Erythroblast (primary cell): ENCODE results near the gene CNNM2.
"Not testable (repeated sequence)": the region's sequence is repeated elsewhere in the genome, so short reads cannot be mapped to it uniquely, and the experiment has no call there.

Source experiments
- DNase-seq, 2 experiments: peaks; one replicate each; lab custom pipeline; 2025; lab: John Stamatoyannopoulos, UW
- GATA1 ChIP-seq: IDR thresholded peaks from 2 replicates; pipeline ENCODE4 v1.6.1; 2011; ENCODE audit warnings: low read depth, mild to moderate bottlenecking, control low read depth, low read length, moderate library complexity
- POLR2A ChIP-seq: IDR thresholded peaks from 2 replicates; pipeline ENCODE4 v1.6.1; 2011; ENCODE audit warnings: mild to moderate bottlenecking, low read length

The CNNM2 gene

DNA sequence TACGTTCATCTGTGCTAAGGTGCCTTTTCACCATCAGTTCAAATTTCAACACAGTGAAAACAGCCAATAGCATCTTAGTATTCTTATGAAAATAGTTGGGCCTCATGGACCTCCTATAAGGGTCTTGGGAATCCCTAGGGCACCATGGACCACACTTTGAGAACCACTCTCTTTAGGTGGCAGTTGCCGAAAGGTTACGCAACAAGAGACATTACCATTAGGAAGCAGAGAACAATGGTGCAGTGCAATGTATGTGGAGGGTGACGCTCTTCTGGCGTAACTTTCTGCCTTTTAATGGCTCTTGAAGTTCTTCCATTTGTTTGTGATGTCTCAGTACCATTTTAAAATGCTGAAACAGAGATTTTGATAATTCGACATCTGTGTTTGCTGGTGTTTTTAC, 131.1 kb downstream of the CNNM2 start:
- DNase-seq = no peak
- TF ChIP-seq POLR2A (no peak), GATA1 (no peak)

DNA sequence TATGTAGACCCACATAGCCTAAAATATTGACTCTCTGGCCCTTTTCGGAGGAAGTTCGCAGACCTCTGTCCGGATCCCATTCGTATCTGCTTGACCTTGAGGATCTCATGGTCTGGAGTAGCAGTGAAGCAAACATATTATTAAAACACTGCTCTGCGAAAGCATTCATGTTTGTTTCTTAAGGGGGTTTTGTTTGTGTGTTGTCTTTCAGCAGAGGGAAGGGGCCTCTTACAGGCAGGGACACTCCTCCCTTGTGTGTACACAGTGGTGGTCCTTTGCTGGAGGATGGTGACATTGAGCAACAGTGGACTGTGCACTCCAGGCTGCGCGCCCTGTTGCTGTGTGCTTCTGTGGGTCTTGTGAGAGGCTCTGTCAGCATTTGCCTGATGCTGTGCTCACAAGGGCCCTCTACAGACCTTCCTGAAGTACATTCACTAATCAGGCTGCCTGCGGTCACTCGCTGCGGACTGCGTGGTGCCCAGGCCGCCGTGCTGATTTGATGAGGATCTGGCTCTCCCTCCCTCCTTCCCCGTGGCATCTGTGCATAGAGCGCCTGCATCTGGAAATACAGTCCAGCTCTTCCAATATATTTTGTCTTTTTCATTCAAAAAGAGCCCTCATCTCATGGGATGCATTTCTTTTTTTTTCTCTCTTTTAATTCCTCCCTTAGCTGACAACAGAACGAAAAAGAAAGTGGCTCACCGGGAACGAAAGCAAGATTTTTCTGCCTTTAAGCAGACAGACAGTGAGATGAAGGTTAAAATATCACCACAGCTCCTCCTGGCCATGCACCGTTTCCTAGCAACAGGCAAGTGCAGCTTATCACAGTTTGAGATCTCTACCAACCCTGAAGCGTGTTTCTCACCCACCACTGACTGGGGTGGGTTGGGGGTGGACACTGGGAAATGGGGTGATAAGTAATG, 135.8 kb downstream of the CNNM2 start:
- DNase-seq = peak; percentile 70 to 79
- no peak for TF ChIP-seq POLR2A
- no peak for TF ChIP-seq GATA1

DNA sequence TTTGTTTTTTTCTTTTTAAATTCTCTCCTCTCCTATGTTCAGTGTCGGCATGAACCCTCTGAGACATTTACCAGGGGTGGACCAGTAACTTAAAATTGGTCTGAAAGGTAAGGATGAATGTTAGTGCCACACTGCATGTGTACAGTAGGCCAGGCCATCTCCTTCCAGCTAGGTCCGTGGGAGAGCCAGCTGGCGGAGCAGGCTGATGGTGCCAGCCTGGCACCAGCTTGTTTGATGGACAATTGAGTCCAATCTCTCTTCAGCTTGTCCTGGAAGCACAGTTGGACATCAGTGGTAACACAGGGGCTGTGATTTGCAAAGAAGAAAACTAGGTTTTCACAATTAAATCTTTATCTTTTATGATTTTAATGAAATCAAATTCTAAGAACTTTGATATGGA, 136.5 kb downstream of the CNNM2 start:
- DNase-seq = no peak
- TF ChIP-seq POLR2A (no peak), GATA1 (no peak)

DNA sequence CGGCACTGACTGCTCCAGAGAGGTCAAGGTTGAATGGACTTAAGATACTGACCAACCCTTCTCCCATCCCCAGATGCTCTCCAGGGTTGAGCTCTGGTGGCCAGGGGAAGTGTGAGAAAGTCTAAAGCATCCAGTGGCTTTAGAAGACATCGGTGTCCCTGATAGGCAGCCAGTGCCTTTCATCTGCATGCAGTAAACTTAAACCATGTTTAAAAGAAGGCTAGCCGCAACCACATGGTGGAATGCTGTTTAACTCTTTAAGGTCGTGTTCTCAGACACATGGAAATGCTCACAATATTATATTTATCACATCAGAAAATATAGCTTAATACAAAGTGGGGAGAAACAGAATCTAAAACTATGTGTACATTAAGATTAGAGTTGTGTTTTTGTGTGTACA, 137.0 kb downstream of the CNNM2 start:
- DNase-seq = no peak
- TF ChIP-seq POLR2A = no peak
- no peak for TF ChIP-seq GATA1

DNA sequence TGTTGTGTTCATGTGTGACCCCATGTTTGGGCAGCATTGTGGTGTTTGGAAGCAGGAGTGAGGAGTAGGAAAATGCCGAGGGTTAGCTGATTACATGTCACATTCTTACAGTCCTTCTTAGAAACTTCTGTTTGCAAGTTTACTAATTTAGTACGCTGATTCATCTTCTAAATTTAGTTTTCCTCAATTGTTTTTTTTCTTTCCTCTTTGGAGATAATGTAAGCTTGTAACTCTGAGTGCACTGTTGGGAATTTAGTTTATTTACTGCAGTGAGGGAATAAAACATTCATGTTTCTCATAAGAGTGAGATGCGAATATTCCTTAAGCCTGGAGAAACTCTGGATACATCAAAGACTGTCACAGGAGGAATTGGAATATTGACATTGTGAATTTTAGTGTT, 139.9 kb downstream of the CNNM2 start:
- TF ChIP-seq GATA1 (no peak), POLR2A (no peak)

DNA sequence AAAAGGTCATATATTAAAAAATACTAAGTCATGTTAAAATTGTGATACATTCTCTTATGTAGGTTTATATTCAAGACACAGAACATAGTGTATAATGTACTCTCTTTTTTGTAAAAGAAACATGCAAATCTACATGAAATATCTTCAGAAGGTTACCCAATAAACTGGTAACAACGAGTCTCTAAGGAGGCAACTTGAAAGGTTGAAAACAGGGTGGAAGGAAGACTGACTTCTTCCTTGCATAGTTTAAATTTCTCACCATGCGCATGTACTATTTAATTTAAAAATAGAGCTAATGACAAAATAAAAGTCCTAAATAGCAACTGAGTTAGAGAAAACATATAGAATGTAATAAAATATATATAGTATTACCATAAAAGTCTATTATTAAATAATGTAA, 142.5 kb downstream of the CNNM2 start:
- no peak for TF ChIP-seq GATA1
- TF ChIP-seq POLR2A = no peak
- DNase-seq = no peak

More for the DNA sequence above, 139.9 kb downstream of the CNNM2 start:
- DNase-seq = no peak

DNA sequence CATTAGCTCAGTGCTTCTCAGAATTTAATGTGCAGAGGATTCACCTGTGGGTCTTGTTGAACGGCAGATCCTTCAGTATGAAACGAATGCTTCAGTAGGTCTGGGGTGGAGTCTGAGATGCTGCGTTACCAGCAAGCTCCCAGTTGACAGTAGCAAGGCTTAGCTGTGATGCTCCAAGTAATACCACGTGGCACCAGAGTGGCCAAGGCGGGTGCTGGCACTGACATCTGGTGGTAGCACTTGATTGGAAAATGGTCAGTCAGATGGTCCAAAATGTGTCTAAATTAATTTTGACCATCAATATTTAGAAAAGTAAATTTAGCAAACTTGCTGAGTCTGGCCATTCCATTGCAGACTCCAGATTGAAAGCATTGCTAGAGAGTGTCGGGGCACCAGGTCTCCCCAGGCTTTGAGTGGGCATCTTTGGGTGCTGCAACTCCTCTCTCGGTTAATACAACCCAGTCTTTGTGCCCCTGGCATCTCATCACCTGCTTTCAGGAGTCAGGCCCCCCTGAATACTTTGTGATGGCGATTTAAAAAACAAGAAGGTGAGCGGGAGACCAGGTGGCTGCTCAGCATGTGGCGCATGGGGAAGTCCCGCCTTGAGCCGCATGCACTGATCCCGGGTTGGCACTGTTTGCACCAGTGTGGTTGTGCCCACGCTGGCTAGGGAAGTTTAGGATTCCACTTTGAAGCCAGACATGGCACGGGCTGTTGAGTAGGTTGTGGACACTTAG, 144.9 kb downstream of the CNNM2 start:
- no peak for TF ChIP-seq GATA1
- TF ChIP-seq POLR2A = no peak
- peak in 1 of 2 experiments; percentile 12 for DNase-seq

DNA sequence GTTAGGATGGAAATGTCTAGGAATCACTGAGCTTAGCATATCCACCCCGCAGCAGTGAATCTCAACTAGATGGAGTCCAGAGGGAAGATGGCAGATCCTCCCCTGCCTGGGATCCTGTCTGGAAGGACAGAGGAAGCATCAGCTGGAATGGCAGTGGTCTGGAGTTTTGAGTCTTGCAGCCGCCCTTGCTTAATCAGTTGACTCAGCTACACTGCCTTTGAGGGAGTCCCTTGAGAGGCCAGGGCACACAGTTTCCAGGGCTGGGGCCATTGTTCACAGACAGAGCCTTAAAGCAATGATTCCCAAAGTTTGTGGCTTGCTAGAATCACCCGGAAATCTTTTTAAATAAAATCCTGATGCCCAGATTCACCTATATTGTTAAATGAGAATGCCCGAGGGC, 146.9 kb downstream of the CNNM2 start:
- no peak for DNase-seq
- TF ChIP-seq POLR2A = no peak
- TF ChIP-seq GATA1 = no peak

DNA sequence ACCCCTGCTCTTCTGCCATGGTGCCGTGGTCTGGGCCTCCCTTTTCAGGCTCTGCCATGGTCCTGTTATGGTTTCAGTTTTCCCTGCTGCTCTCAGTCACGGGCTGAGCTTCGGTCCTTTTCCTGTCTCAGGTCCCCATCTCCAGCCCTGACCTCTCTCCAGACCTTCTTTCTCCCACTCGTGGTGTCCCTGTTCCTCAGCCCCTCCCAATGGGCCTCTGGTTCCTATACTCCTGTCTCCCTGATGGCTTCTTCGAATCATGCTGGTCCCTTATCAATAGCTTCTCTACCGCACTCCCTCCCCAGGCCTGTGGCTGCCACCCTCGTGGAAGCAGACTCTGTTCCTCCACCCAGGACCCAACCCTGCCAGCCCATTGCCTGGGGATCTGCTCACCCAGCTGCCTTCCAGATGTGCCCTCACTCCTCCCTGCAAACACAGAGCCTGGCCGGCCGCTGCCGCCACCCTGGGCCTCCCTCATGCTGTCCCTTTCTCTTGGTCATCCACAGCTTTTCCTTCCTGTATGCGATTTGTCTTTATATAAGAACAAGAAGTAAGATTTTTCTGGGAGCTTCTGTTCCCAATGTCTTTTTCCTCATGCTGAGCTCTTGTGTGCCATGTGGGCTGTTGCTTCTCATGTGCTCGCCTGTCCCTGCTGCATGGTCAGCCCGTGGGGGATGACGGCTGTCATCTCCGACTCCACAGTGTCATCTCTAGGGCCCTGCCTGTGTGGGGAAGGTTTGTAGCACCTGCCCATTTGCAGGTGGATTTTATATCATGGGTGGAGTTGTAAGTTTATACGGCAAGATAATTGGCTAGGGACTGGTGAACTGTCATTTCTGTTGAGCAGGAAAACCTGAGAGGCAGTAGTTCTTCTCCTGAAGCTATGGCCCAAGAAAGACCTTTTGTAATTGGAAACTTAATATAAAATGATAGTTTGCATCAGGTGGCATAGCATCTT, 148.3 kb downstream of the CNNM2 start:
- TF ChIP-seq GATA1 (no peak), POLR2A (no peak)
- no peak for DNase-seq

DNA sequence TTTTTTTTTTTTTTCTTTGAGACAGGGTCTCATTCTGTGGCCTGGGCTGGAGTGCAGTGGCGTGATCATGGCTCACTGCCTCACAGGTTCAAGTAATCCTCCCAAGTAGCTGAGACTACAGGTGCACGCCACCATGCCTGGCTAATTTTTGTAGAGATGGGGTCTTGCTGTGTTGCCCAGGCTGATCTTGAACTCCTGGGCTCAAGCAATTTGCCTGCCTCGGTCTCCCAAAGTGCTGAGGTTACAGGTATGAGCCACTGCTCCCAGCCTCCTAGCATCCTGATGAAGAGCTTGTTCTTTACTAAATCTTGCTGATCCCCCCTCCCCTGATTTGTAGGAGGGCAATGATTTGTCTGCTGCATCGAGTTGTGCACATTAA, 149.0 kb downstream of the CNNM2 start:
- DNase-seq = not testable (repeated sequence)

DNA sequence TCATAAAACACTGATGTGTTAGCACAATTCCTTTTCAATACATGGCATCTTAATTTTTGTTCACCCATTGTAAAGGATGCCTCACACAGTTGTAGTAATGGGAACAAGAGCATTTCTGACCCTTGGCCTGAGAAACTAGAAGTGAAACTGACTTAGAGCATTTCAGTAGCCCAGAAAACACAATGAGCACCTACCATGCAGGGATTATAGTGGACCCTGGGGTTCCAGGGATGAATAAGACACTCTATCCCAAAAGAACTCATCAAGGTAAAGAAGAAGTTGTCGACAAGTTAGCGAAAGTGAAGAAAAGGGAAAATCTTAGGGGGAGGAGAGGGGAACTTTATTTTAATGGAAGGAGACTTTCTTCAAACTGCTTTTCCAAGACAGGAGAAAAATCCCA, 149.4 kb downstream of the CNNM2 start:
- TF ChIP-seq POLR2A (no peak), GATA1 (no peak)
- DNase-seq = no peak

DNA sequence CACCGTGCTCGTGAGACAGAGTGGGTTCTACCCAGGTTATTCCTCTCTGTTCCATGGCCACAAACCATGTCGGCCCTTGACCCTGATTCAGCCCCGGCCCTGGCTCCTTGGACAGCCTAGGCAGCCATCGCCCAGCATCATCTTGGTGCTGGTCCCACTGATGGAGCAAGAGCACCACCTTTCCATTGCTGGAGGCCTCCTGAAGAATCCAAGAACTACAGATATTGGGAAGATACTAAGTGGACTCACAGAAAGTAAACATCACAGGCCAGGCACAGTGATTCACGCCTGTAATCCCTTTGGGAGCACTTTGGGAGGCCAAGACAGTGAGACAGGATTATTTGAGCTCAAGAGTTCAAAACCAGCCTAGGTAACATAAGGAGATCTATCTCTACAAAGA, 149.9 kb downstream of the CNNM2 start:
- TF ChIP-seq GATA1 = no peak
- no peak for TF ChIP-seq POLR2A
- no peak for DNase-seq
